Colonic mucosa (tissue), 4 donors: ENCODE data around the gene NOC3L. TPM values are rescaled to one million over a fixed set of nuclear protein-coding genes. Genes with fewer than 3 reads are reported as not detected.

Source experiments
- DNase-seq: peaks from one replicate; pipeline ENCODE4 v3.0.0-alpha.2; 2020
- H3K27ac ChIP-seq: fragments of 200-600 bp; one replicate; pipeline ENCODE4 v1.8.0; 2021
- H3K27me3 ChIP-seq: fragments of 200-600 bp; one replicate; pipeline ENCODE4 v1.8.0; 2021
- H3K36me3 ChIP-seq: fragments of 200-600 bp; one replicate; pipeline ENCODE4 v1.8.0; 2021
- H3K4me1 ChIP-seq: fragments of 200-600 bp; one replicate; pipeline ENCODE4 v1.8.0; 2021; ENCODE audit warnings: mild to moderate bottlenecking
- H3K4me3 ChIP-seq: fragments of 200-600 bp; one replicate; pipeline ENCODE4 v1.8.0; 2021
- H3K9ac ChIP-seq, 2 donors: one replicate each; pipeline ENCODE4 v1.7.0; 2013; ENCODE audit warnings: control low read depth in 2 of 2, low read depth in 2 of 2, low read length in 2 of 2
- H3K9me3 ChIP-seq: fragments of 200-600 bp; one replicate; pipeline ENCODE4 v1.8.0; 2021
- intact Hi-C: fragments of 100-400 bp; cut with DNase I; formaldehyde crosslinking; loops from one replicate; pipeline ENCODE4 v1.14.1; 2022
- total RNA-seq, 2 donors: library from RNA; stranded (reverse); fragmentation: NEBNext Ultra II Directional in 1 of 2; extraction: Animal tissue kit (Norgen Biotek cat#: 25700) in 1 of 2; gene quantifications; one replicate each; pipeline ENCODE4 v1.2.1, GENCODE V29; 2021
- TF ChIP-seq, protein P1 (sequence below): fragments of 200-600 bp; IDR thresholded peaks from one replicate; pipeline ENCODE4 v1.8.0; 2022; ENCODE audit warnings: antibody characterized with exemption, mild to moderate bottlenecking
- donor health status: healthy.
- donor health status: DM: no; HTN: no; CAD: no.
- donor health status: DM: no; HTN: no; CAD: no.

NOC3L gene
- total RNA-seq, 2 donors from 2014 or later: 7.9 to 10.3 TPM

DNA sequence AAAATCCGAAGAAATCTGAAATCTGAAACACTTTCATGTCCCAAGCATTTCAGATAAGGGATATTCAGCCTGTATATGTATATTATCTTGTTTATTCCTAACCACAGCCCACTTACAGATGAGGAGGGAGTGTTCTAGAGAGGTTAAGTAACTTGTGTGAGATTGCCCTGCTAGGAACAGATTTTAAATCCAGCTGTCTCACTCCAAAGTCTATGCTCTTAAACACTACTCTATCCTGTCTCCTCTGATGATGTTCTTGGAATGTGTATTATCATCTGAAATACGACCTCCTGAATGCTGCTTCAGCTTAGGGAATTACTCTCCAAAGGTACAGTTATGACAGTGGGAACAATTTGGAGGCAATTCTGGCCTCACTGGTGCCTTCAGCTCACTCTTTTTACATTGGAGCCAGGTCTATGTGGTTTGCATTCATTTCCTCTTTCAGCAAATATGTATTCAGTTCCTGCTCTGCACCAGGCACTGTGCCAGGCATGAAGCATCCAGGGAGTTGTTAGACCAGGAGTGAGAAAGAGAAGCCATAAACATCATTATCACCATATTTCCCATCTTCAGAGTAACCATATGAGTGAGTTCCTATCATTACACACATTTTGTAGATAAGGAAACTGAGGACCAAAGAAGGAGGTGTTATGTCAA, 70.2 kb downstream of the NOC3L start:
- no peaks in the 10 kb centered on the region for H3K36me3 ChIP-seq
- H3K4me3 ChIP-seq: no peak overlapping the region
- no peak overlapping the region for H3K9ac ChIP-seq
- TF ChIP-seq, protein P1, sequence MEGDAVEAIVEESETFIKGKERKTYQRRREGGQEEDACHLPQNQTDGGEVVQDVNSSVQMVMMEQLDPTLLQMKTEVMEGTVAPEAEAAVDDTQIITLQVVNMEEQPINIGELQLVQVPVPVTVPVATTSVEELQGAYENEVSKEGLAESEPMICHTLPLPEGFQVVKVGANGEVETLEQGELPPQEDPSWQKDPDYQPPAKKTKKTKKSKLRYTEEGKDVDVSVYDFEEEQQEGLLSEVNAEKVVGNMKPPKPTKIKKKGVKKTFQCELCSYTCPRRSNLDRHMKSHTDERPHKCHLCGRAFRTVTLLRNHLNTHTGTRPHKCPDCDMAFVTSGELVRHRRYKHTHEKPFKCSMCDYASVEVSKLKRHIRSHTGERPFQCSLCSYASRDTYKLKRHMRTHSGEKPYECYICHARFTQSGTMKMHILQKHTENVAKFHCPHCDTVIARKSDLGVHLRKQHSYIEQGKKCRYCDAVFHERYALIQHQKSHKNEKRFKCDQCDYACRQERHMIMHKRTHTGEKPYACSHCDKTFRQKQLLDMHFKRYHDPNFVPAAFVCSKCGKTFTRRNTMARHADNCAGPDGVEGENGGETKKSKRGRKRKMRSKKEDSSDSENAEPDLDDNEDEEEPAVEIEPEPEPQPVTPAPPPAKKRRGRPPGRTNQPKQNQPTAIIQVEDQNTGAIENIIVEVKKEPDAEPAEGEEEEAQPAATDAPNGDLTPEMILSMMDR: no peak
- H3K4me1 ChIP-seq: no peaks in the 10 kb centered on the region
- no peaks in the 10 kb centered on the region for H3K27me3 ChIP-seq
- DNase-seq: peak; percentile 47
- H3K9me3 ChIP-seq: no peaks in the 10 kb centered on the region
- no peak overlapping the region for H3K27ac ChIP-seq
- intact Hi-C loops: no loop called here

DNA sequence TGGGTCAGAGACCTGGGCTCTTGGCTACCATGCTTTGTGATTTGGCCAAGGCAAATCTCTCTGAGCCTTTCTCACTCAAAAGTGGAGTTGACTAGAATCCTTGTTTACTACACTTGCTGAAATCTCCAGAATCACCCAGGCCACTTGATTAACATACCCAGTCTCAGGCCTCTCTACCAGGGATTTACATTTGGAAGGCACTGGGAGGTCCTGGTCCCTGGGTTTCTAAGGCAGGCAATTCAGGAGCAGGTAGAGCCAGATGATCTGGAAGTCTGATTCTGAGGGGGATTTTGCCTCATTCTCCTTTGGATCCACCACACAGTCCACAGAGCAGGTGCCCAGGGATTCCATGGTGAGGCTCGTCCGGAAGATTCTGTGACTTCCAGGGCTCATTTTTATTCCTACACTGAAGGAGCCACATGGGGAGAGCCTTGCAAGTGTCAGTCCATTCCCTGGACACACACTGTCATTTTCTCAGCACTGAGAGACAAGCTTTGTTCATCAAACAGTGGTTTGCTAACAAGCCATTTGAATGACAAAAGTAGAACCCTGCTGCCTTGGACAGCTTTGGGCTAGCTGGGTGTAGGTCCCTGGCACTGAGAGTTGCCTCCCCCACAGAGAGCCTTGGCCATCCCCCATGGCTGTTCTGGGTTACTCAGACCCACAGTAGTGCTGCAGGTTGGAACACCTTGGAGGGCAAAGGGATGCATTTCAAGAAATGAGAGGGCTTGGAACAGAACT, 74.2 kb downstream of the NOC3L start:
- no peak for DNase-seq
- no peak overlapping the region for H3K27ac ChIP-seq
- intact Hi-C loops: loop anchor here (10.0 kb wide), 1 partner anchor 156 kb away; no protein-coding TSS in a partner anchor
- H3K9me3 ChIP-seq: no peaks in the 10 kb centered on the region
- no peaks in the 10 kb centered on the region for H3K4me1 ChIP-seq
- no peak overlapping the region for H3K9ac ChIP-seq
- no peak overlapping the region for H3K4me3 ChIP-seq
- TF ChIP-seq, protein P1: no peak
- H3K27me3 ChIP-seq: no peaks in the 10 kb centered on the region
- H3K36me3 ChIP-seq: peaks cover 3% of the 10 kb centered on the region

DNA sequence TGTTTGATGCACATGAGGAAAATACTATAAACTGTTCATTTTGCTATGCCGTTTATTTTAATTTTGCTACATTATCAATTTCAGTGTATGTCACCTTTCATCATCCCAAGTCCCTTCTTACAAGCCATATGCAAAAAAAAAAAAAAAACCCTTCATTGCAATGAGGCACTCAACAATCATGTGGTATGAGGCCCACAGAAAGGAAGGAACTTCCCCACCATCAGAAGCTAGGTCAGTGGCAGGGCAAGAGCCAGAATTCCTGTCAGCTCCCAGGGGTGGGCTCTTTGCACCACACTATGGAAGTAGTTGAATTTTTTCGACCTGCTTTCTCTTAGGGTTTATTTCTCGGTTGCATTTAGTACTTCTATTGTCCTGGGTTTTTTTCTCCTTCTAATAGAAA, 75.4 kb downstream of the NOC3L start:
- intact Hi-C loops: loop anchor here (10.0 kb wide), 1 partner anchor 157 kb away; no protein-coding TSS in a partner anchor
- Histone ChIP-seq H3K36me3 (peaks cover 3% of the 10 kb centered on the region), H3K27ac (no peak overlapping the region), H3K4me3 (no peak overlapping the region), H3K4me1 (no peaks in the 10 kb centered on the region), H3K27me3 (no peaks in the 10 kb centered on the region), H3K9me3 (no peaks in the 10 kb centered on the region), H3K9ac (no peak overlapping the region)
- TF ChIP-seq, protein P1: no peak
- DNase-seq: no peak

DNA sequence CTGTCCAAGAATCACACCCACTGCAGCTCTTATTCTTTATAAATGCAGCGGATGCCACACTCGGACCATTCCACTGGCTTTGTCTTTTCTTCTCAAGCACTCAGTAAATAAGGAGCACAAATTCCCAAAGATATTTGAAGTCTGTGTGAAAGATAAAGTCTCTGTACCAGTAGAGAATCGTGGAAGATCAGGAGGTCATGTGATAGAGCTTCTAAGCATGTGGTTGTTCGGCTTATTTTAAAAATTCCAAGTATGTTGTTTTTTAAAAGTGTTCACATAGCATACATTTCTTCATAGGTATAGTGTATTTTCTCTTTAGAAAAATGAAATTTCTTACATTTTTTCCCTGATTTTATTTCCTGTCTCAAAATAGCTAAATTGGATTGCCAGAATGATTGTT, 75.8 kb downstream of the NOC3L start:
- DNase-seq: no peak
- Histone ChIP-seq H3K27ac (no peak overlapping the region), H3K36me3 (peaks cover 3% of the 10 kb centered on the region), H3K9me3 (no peaks in the 10 kb centered on the region), H3K9ac (no peak overlapping the region), H3K4me3 (no peak overlapping the region), H3K27me3 (no peaks in the 10 kb centered on the region), H3K4me1 (no peaks in the 10 kb centered on the region)
- TF ChIP-seq, protein P1: no peak
- intact Hi-C loops: loop anchor here (10.0 kb wide), 1 partner anchor 158 kb away; no protein-coding TSS in a partner anchor

DNA sequence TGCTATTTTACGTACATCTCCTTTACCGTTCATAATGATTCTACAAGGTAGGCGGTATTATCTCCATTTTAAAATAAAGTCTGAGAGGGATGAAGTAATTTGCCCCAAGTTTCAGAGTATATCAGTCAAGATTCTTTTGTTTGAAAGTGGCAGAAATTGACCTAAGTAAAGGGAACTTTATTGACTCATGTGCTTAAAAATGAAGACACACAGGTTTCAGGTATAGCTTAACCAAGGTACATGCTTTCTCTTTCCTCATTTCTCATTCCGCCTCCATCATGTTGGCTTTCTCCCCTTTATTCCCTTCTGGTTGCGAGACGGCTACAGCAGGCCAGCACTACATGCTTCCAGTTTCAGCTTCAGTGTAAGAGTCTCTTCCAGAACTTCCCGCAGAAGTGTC, 77.5 kb downstream of the NOC3L start:
- TF ChIP-seq, protein P1: no peak
- no peak overlapping the region for H3K27ac ChIP-seq
- H3K9me3 ChIP-seq: no peaks in the 10 kb centered on the region
- H3K27me3 ChIP-seq: no peaks in the 10 kb centered on the region
- no peak for DNase-seq
- no peak overlapping the region for H3K9ac ChIP-seq
- H3K4me3 ChIP-seq: no peak overlapping the region
- H3K36me3 ChIP-seq: peaks cover 3% of the 10 kb centered on the region
- H3K4me1 ChIP-seq: no peaks in the 10 kb centered on the region
- intact Hi-C loops: loop anchor here (10.0 kb wide), 1 partner anchor 160 kb away; no protein-coding TSS in a partner anchor

Other genes starting within 250 kb of the NOC3L start
- gene TBC1D12, start 39.6 kb upstream of the NOC3L start, total RNA-seq: 10 to 100 TPM; 18.0 to 21.0 TPM
- 10 to 100 TPM; 17.9 to 81.1 TPM for gene HELLS, start 182.8 kb upstream of the NOC3L start, total RNA-seq